ENCODE data around the gene HMGN4. TPM values are rescaled to one million over a fixed set of nuclear protein-coding genes. Genes with fewer than 3 reads are reported as not detected.
A peak's percentile ranks its signal among the peaks of the same experiment; 100 is the strongest.

HMGN4 gene
- total RNA-seq, 5 donors from 2014 or later (not counting 1 experiment from before 2014, with no cell fraction given): 49.2 to 92.5 (median 62.7) TPM

DNA sequence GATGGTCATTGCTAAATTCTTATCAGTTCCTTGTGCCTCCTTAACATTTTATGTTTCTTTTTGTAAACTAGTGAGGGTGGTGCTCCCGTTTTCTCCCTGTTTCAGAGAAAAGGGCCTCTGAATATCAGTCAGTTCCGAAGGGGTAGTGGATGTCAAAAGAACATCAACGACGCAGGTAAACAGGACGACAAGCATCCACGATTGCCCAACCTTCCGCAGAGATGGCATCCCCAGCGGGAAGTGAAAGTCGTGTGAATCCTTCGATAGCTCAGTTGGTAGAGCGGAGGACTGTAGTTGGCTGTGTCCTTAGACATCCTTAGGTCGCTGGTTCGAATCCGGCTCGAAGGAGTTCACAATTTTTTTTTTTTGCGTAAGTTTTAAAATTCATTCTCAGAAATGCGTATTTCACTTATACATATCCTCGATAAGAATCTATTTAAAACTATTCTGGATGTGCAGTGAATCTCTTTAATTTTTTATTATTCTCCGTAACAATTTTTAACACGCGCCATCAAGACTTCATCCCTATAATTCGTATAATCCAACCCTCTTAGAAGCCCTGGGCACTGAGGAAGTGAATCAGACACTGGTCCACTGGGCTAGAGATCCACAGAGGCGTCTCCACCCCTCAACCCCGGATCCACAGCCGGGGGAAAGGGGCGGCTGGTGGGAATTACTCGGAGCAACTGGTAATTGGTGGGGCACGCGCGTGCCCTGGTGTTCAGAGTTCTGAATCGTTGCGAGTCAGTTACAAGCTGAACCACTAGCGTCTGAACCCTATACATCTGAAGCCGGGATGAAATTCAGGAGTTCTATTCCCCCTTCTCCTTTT, 30.7 kb downstream of the HMGN4 start:
- H3K4me3 ChIP-seq (ENCODE audit: control insufficient read depth in 1 of 2, extremely low read depth in 1 of 2, low read length in 1 of 2): peak overlapping the region; percentile 51 to 79
- no peaks in the 10 kb centered on the region for H3K36me3 ChIP-seq (ENCODE audit: control insufficient read depth in 2 of 2, extremely low read depth in 1 of 2, insufficient read depth in 1 of 2, low read length in 1 of 2)
- Mint-ChIP-seq H3K9me3 (no peaks in the 10 kb centered on the region), H3K4me3 (peak overlapping the region; percentile 92 to 94 (median 93)), H3K27me3 (peaks cover 4% of the 10 kb centered on the region in 2 donors), H3K36me3 (peaks cover 3% of the 10 kb centered on the region), H3K4me1 (peaks cover 26 to 33% (median 28%) of the 10 kb centered on the region in 3 donors), H3K27ac (peak overlapping the region; percentile 97 to 98)
- H3K4me1 ChIP-seq (ENCODE audit: control insufficient read depth in 1 of 2, extremely low read depth in 1 of 2, insufficient read depth in 2 of 2, low read length in 2 of 2): peaks cover 5 to 19% of the 10 kb centered on the region in 2 experiments
- ChIA-PET POLR2A (interaction anchor here (0.6 to 1.4 kb wide), 5 partner anchors 14 to 1303 kb away, joined by 3 to 5 read pairs (median 3); no protein-coding TSS in a partner anchor), CTCF (interaction anchor here in 1 of 2 donors (0.5 to 4.9 kb wide), 16 partner anchors 8 to 608 kb away, joined by 3 to 31 read pairs (median 5); partner anchors contain the start of gene ABT1)
- no peaks in the 10 kb centered on the region for H3K27me3 ChIP-seq (replicated peaks in 1 of 2; ENCODE audit: control insufficient read depth in 2 of 2, extremely low read depth in 1 of 2, insufficient read depth in 2 of 2, low read length in 1 of 2)
- ATAC-seq (replicated peaks in 1 of 4): peak; percentile 77 to 83 (median 82)
- DNase-seq: peak; percentile 89 to 100 (median 98)
- 0% methylated on average over 13 of the region's 34 CpGs for WGBS (ENCODE audit: insufficient coverage)
- peak overlapping the region; percentile 50 for H3K27ac ChIP-seq (ENCODE audit: low read length)
- H3K9me3 ChIP-seq: no peaks in the 10 kb centered on the region

DNA sequence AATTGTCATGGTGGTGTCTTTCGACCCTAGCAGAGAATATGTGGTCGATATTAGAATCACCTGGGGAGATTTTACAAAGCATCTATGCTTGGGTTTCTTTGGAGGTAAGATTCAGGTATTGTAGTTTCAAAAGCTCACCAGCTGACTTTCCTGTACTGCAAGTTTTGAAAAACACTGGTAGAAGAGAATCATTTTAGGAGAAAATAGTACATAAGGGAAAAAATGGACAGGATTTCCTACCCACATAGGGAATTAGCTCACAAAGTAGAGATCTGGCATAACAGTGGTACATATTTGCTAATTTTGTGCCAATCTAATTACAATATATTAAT, 31.2 kb downstream of the HMGN4 start:
- Mint-ChIP-seq H3K4me1 (peaks cover 26 to 33% (median 28%) of the 10 kb centered on the region in 3 donors), H3K4me3 (peak overlapping the region; percentile 92 to 94 (median 93)), H3K27me3 (peaks cover 4% of the 10 kb centered on the region in 2 donors), H3K27ac (peak overlapping the region; percentile 97 to 98), H3K9me3 (no peaks in the 10 kb centered on the region), H3K36me3 (peaks cover 3% of the 10 kb centered on the region)
- H3K27me3 ChIP-seq (replicated peaks in 1 of 2; ENCODE audit: control insufficient read depth in 2 of 2, extremely low read depth in 1 of 2, insufficient read depth in 2 of 2, low read length in 1 of 2): no peaks in the 10 kb centered on the region
- H3K4me1 ChIP-seq (ENCODE audit: control insufficient read depth in 1 of 2, extremely low read depth in 1 of 2, insufficient read depth in 2 of 2, low read length in 2 of 2): peaks cover 5 to 19% of the 10 kb centered on the region in 2 experiments
- ATAC-seq (replicated peaks in 1 of 4): no peak
- DNase-seq: no peak
- WGBS (ENCODE audit: insufficient coverage): no CpG with 5 or more reads among the region's 2 CpGs
- H3K27ac ChIP-seq (ENCODE audit: low read length): peak overlapping the region; percentile 26
- ChIA-PET POLR2A (interaction anchor here (0.6 to 1.0 kb wide), 2 partner anchors 410 to 664 kb away, joined by 3 read pairs; no protein-coding TSS in a partner anchor), CTCF (interaction anchor here in 1 of 2 donors (0.6 to 4.9 kb wide), 12 partner anchors 8 to 562 kb away, joined by 3 to 31 read pairs (median 6); partner anchors contain the start of gene ABT1)
- H3K9me3 ChIP-seq: no peaks in the 10 kb centered on the region
- H3K36me3 ChIP-seq (ENCODE audit: control insufficient read depth in 2 of 2, extremely low read depth in 1 of 2, insufficient read depth in 1 of 2, low read length in 1 of 2): no peaks in the 10 kb centered on the region
- H3K4me3 ChIP-seq (ENCODE audit: control insufficient read depth in 1 of 2, extremely low read depth in 1 of 2, low read length in 1 of 2): peak overlapping the region in 1 of 2 donors; percentile 51

DNA sequence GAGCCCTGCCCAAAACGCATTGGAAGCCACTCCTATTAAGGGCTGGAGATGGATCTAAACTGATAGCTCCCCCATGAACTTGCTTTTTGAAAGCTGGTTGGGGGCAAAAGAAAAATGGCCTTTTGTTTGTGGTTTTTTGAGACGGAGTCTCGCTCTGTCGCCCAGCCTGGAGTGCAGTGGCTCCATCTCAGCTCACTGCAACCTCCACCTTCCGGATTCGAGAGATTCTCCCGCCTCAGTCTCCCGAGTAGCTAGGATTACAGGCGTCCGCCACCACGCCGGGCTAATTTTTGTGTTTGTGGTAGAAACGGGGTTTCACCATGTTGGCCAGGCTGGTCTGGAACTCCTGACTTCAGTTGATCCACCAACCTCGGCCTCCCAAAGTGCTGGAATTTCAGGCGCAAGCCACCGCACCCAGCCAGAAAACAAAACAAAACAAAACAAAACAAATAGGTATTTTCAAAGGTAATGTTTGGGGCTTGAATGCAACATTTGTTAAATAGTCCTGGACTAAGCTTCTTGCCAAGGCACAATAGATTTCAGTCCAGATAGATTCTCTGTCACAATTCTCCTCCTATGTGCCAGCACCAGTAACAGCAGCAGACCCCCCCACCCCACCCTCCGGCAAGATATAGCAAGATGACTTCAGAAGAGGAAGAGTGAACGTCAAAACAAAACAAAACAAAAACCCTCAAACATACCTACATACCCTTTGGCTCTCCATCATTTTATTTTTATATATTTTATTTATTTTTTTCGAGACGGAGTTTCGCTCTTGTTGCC, 32.1 kb downstream of the HMGN4 start:
- no peak overlapping the region for H3K27ac ChIP-seq (ENCODE audit: low read length)
- H3K9me3 Mint-ChIP-seq: no peaks in the 10 kb centered on the region
- no peaks in the 10 kb centered on the region for H3K36me3 ChIP-seq (ENCODE audit: control insufficient read depth in 2 of 2, extremely low read depth in 1 of 2, insufficient read depth in 1 of 2, low read length in 1 of 2)
- peaks cover 3% of the 10 kb centered on the region for H3K36me3 Mint-ChIP-seq
- ATAC-seq (replicated peaks in 1 of 4) (no peak), DNase-seq (peak in 1 of 35 experiments; percentile 45)
- no peak overlapping the region for H3K4me3 ChIP-seq (ENCODE audit: control insufficient read depth in 1 of 2, extremely low read depth in 1 of 2, low read length in 1 of 2)
- H3K27me3 ChIP-seq (replicated peaks in 1 of 2; ENCODE audit: control insufficient read depth in 2 of 2, extremely low read depth in 1 of 2, insufficient read depth in 2 of 2, low read length in 1 of 2): no peaks in the 10 kb centered on the region
- ChIA-PET CTCF (interaction anchor here (0.5 to 4.9 kb wide), 9 partner anchors 13 to 934 kb away, joined by 3 to 31 read pairs (median 7); partner anchors contain the start of gene ABT1 (in 1 of the 2)), POLR2A (interaction anchor here in 1 of 2 donors (0.8 to 1.0 kb wide), 2 partner anchors 411 to 446 kb away, joined by 3 read pairs; a partner anchor contains a TSS)
- H3K4me1 Mint-ChIP-seq: peaks cover 26 to 33% (median 28%) of the 10 kb centered on the region in 3 donors
- no peaks in the 10 kb centered on the region for H3K9me3 ChIP-seq
- H3K27ac Mint-ChIP-seq: no peak overlapping the region
- H3K4me1 ChIP-seq (ENCODE audit: control insufficient read depth in 1 of 2, extremely low read depth in 1 of 2, insufficient read depth in 2 of 2, low read length in 2 of 2): peaks cover 5 to 19% of the 10 kb centered on the region in 2 experiments
- 93% methylated on average over 3 of the region's 21 CpGs for WGBS (ENCODE audit: insufficient coverage)
- H3K27me3 Mint-ChIP-seq: peaks cover 4% of the 10 kb centered on the region in 2 donors
- H3K4me3 Mint-ChIP-seq: no peak overlapping the region

DNA sequence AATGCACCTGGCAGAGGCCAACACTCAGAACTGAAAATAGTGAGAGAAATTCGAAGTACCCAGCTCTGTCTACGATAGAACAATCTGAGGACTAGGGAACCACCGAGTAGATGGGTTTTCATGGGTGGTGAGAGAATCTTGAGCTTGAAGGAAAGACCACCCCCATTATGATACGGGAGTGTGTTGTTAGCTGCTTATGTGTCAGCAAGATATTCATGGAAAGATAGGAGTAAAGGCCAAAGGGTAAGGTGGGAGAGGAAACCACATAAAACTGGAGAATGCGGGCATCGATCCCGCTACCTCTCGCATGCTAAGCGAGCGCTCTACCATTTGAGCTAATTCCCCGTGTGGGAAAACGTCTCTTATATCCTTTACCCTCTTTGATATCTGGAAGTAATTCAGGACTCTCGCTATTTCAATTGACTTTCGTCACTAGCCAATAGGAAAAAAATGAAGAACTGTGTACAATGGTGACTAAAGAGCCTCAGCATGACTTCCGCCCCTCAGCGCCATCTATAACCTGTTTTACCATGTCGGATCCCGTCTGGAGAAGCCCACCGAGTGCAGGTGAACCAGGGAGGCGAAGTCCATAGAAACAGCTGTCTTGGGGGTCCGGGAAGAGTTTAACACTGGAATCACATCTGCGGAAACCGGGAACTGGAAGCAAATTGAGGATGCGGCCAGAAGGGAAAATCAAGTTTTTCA, 33.6 kb downstream of the HMGN4 start:
- Histone ChIP-seq H3K27ac (ENCODE audit: low read length) (peak overlapping the region; percentile 43), H3K4me1 (ENCODE audit: control insufficient read depth in 1 of 2, extremely low read depth in 1 of 2, insufficient read depth in 2 of 2, low read length in 2 of 2) (peaks cover 5 to 19% of the 10 kb centered on the region in 2 experiments), H3K36me3 (ENCODE audit: control insufficient read depth in 2 of 2, extremely low read depth in 1 of 2, insufficient read depth in 1 of 2, low read length in 1 of 2) (no peaks in the 10 kb centered on the region), H3K27me3 (replicated peaks in 1 of 2; ENCODE audit: control insufficient read depth in 2 of 2, extremely low read depth in 1 of 2, insufficient read depth in 2 of 2, low read length in 1 of 2) (peaks cover 0 to under 1% of the 10 kb centered on the region in 2 experiments), H3K9me3 (no peaks in the 10 kb centered on the region), H3K4me3 (ENCODE audit: control insufficient read depth in 1 of 2, extremely low read depth in 1 of 2, low read length in 1 of 2) (peak overlapping the region; percentile 47 to 62)
- peak; percentile 22 to 60 (median 29) for ATAC-seq (replicated peaks in 1 of 4)
- peak overlapping the region; percentile 79 to 82 (median 81) for H3K4me3 Mint-ChIP-seq
- H3K27ac Mint-ChIP-seq: peak overlapping the region; percentile 73 to 78
- peaks cover 4% of the 10 kb centered on the region in 2 donors for H3K27me3 Mint-ChIP-seq
- DNase-seq: peak in 21 of 35 experiments; percentile 24 to 81 (median 33)
- CTCF ChIA-PET: interaction anchor here (0.5 to 4.9 kb wide), 19 partner anchors 13 to 1340 kb away, joined by 3 to 31 read pairs (median 5); partner anchors contain the start of genes ABT1 (in 1 of the 2), HMGN4 (in 1 of the 2) and OR2B2 (in 1 of the 2)
- peaks cover 29 to 39% (median 30%) of the 10 kb centered on the region in 3 donors for H3K4me1 Mint-ChIP-seq
- 7% methylated on average over 9 of the region's 24 CpGs for WGBS (ENCODE audit: insufficient coverage)
- POLR2A ChIA-PET: interaction anchor here in 1 of 2 donors (1.1 kb wide), 1 partner anchor 15 kb away, joined by 3 read pairs; no protein-coding TSS in a partner anchor
- H3K36me3 Mint-ChIP-seq: peaks cover 3% of the 10 kb centered on the region
- no peaks in the 10 kb centered on the region for H3K9me3 Mint-ChIP-seq

DNA sequence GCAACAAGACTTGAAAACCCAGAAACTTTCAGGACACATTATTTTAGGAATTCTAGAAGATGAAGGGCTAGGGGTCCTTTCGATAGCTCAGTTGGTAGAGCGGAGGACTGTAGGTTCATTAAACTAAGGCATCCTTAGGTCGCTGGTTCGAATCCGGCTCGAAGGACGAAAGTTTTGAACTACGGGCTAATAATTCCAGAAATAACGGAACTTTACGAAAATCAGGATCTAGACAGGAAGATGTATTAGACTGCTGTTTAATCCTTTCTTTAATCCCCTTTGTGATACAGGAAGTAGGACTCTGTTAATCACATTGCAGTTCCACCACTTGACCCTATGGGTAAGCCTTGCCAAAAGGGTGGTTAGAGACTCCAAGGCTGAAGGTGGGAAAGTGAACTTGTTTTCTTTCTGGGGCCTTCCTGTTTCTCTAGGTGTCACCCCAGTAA, 37.4 kb downstream of the HMGN4 start:
- POLR2A ChIA-PET: no interaction called here
- no peak overlapping the region for H3K27ac ChIP-seq (ENCODE audit: low read length)
- CTCF ChIA-PET: no interaction called here
- peaks cover 6 to 11% (median 10%) of the 10 kb centered on the region in 3 donors for H3K9me3 Mint-ChIP-seq
- H3K9me3 ChIP-seq: peaks cover 5% of the 10 kb centered on the region
- H3K36me3 Mint-ChIP-seq: no peaks in the 10 kb centered on the region
- peaks cover 9 to 23% of the 10 kb centered on the region in 2 experiments for H3K4me1 ChIP-seq (ENCODE audit: control insufficient read depth in 1 of 2, extremely low read depth in 1 of 2, insufficient read depth in 2 of 2, low read length in 2 of 2)
- ATAC-seq (replicated peaks in 1 of 4) (no peak), DNase-seq (no peak)
- H3K27me3 Mint-ChIP-seq: no peaks in the 10 kb centered on the region
- H3K27ac Mint-ChIP-seq: no peak overlapping the region
- no peak overlapping the region for H3K4me3 Mint-ChIP-seq
- H3K4me1 Mint-ChIP-seq: peaks cover 27 to 38% (median 34%) of the 10 kb centered on the region in 3 donors
- WGBS (ENCODE audit: insufficient coverage): no CpG with 5 or more reads among the region's 10 CpGs
- no peaks in the 10 kb centered on the region for H3K36me3 ChIP-seq (ENCODE audit: control insufficient read depth in 2 of 2, extremely low read depth in 1 of 2, insufficient read depth in 1 of 2, low read length in 1 of 2)
- H3K27me3 ChIP-seq (replicated peaks in 1 of 2; ENCODE audit: control insufficient read depth in 2 of 2, extremely low read depth in 1 of 2, insufficient read depth in 2 of 2, low read length in 1 of 2): peaks cover 0 to 12% of the 10 kb centered on the region in 2 experiments
- no peak overlapping the region for H3K4me3 ChIP-seq (ENCODE audit: control insufficient read depth in 1 of 2, extremely low read depth in 1 of 2, low read length in 1 of 2)

Measured in T-cell (primary cell).